ENCODE data around the gene UBE2R2. TPM values are rescaled to one million over a fixed set of nuclear protein-coding genes. Genes with fewer than 3 reads are reported as not detected.
"Not testable (repeated sequence)": the region's sequence is repeated elsewhere in the genome, so short reads cannot be mapped to it uniquely, and the experiment has no call there.

UBE2R2 gene
- total RNA-seq, 4 donors from 2014 or later: 32.5 to 47.3 (median 41.9) TPM

- Histone ChIP-seq H3K4me3 (no peak overlapping the region), H3K27ac (no peak overlapping the region), H3K36me3 (no peaks in the 10 kb centered on the region), H3K4me1 (no peaks in the 10 kb centered on the region), H3K9me3 (no peaks in the 10 kb centered on the region), H3K27me3 (no peaks in the 10 kb centered on the region)
- in situ Hi-C loops (cut with MboI; ENCODE audit: low sequenced_read_pairs in 4 of 4): no loop called here
- intact Hi-C loops (cut with DNase I; ENCODE audit: low total_unique reads): no loop called here
- no peak for ATAC-seq
- DNase-seq: no peak
- TF ChIP-seq, protein P1, sequence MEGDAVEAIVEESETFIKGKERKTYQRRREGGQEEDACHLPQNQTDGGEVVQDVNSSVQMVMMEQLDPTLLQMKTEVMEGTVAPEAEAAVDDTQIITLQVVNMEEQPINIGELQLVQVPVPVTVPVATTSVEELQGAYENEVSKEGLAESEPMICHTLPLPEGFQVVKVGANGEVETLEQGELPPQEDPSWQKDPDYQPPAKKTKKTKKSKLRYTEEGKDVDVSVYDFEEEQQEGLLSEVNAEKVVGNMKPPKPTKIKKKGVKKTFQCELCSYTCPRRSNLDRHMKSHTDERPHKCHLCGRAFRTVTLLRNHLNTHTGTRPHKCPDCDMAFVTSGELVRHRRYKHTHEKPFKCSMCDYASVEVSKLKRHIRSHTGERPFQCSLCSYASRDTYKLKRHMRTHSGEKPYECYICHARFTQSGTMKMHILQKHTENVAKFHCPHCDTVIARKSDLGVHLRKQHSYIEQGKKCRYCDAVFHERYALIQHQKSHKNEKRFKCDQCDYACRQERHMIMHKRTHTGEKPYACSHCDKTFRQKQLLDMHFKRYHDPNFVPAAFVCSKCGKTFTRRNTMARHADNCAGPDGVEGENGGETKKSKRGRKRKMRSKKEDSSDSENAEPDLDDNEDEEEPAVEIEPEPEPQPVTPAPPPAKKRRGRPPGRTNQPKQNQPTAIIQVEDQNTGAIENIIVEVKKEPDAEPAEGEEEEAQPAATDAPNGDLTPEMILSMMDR (IDR thresholded peaks at IDR 0.05 in 4 of 5, conservative IDR thresholded peaks at IDR 0.05 in 1 of 5): no peak
- no peak for TF ChIP-seq POLR2A (IDR thresholded peaks at IDR 0.05)
Measured at GRCh38 chr9:33794560-33794959, 22.4 kb upstream of the UBE2R2 start.

DNA sequence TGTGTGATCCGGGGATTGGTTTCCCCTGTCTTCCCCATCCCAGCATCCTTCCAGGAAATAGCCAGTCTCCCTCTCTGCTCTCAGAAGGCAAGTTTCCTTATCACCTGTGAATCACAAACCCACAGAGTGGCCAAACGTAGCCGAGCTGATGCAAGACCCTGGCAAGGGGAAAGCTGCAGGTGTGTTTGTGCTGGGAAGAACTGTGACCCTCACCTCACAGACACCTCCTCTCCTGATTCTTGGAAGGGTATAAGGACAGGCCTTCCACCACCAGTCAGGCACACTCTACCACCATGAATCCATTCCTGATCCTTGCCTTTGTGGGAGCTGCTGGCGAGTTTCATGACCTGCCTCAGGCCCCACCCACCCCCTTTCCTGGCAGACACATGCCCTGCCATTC is 21.7 kb upstream of the UBE2R2 start, which contains the start of gene PRSS3:
Gene PRSS3, plus strand, starts transcription at position 281 of the 400 bp plus-strand sequence. Its CDS starts 13 bp downstream, at position 294.
- Histone ChIP-seq H3K4me3 (no peak within 1 kb of the TSS), H3K9me3 (no peaks in the 10 kb centered on the region), H3K27me3 (no peaks in the 10 kb centered on the region), H3K4me1 (no peaks in the 10 kb centered on the region), H3K36me3 (no peaks in the 10 kb centered on the region), H3K27ac (no peak within 1 kb of the TSS)
- TF ChIP-seq, protein P1 (IDR thresholded peaks at IDR 0.05 in 4 of 5, conservative IDR thresholded peaks at IDR 0.05 in 1 of 5): no peak
- TF ChIP-seq POLR2A (IDR thresholded peaks at IDR 0.05): no peak
- intact Hi-C loops (cut with DNase I; ENCODE audit: low total_unique reads): no loop called here
- in situ Hi-C loops (cut with MboI; ENCODE audit: low sequenced_read_pairs in 4 of 4): no loop called here
- ATAC-seq (no peak), DNase-seq (no peak)

DNA sequence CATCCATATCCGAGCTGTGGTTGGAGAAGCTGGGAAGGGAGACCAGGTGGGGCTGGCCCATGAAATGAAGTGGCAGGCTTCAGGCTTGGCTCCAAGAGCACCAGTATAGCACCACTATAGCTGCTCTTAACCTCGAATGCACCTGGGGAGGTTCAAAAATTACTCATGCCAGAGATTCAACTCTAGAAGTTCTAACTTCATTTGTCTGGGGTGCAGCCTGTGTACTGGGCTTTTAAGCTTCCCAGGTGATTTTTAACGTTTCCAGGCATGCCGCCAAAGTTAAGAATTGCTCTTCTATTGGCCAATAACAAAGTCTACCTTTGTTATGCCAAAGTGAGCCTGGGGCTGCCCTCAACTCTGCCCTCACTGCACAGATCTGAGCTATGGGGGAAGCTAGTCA is 21.1 kb upstream of the UBE2R2 start:
- Histone ChIP-seq H3K27me3 (no peaks in the 10 kb centered on the region), H3K4me1 (no peaks in the 10 kb centered on the region), H3K4me3 (no peak overlapping the region), H3K27ac (no peak overlapping the region), H3K36me3 (no peaks in the 10 kb centered on the region), H3K9me3 (no peaks in the 10 kb centered on the region)
- TF ChIP-seq, protein P1 (IDR thresholded peaks at IDR 0.05 in 4 of 5, conservative IDR thresholded peaks at IDR 0.05 in 1 of 5): no peak
- no peak for TF ChIP-seq POLR2A (IDR thresholded peaks at IDR 0.05)
- intact Hi-C loops (cut with DNase I; ENCODE audit: low total_unique reads) (no loop called here), in situ Hi-C loops (cut with MboI; ENCODE audit: low sequenced_read_pairs in 4 of 4) (no loop called here)
- ATAC-seq (no peak), DNase-seq (no peak)

DNA sequence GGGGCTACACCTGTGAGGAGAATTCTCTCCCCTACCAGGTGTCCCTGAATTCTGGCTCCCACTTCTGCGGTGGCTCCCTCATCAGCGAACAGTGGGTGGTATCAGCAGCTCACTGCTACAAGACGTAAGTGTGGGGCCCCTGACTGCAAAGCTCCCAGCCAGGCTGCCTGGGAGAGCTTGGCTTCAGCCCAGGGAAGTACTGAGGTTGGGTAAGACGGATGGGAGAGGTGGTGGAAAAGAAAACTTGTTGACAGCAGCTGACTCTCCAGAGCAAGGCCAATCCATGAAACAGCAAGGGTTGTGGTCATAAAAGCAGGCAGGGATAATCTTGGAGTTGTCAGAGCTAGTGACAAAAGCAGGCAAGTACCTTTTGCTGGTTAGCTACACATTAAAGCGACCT is 20.3 kb upstream of the UBE2R2 start:
- H3K27me3 ChIP-seq; ATAC-seq; H3K27ac ChIP-seq; H3K36me3 ChIP-seq; H3K4me3 ChIP-seq; intact Hi-C loops (cut with DNase I; ENCODE audit: low total_unique reads); H3K4me1 ChIP-seq; DNase-seq; H3K9me3 ChIP-seq; in situ Hi-C loops (cut with MboI; ENCODE audit: low sequenced_read_pairs in 4 of 4): not testable (repeated sequence)

DNA sequence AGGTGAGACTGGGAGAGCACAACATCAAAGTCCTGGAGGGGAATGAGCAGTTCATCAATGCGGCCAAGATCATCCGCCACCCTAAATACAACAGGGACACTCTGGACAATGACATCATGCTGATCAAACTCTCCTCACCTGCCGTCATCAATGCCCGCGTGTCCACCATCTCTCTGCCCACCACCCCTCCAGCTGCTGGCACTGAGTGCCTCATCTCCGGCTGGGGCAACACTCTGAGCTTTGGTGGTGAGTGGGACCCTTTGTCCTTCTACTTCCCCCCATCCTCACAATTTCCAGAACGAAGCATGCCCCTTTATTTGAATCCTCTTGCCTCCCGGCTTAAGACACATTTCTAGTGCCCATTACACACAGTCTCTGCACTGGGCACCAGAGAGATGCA is 19.1 kb upstream of the UBE2R2 start:
- TF ChIP-seq, protein P1 (IDR thresholded peaks at IDR 0.05 in 4 of 5, conservative IDR thresholded peaks at IDR 0.05 in 1 of 5): no peak
- no peak for TF ChIP-seq POLR2A (IDR thresholded peaks at IDR 0.05)
- no peak overlapping the region for H3K27ac ChIP-seq
- no peaks in the 10 kb centered on the region for H3K36me3 ChIP-seq
- no peaks in the 10 kb centered on the region for H3K4me1 ChIP-seq
- H3K4me3 ChIP-seq: no peak overlapping the region
- DNase-seq (no peak), ATAC-seq (no peak)
- intact Hi-C loops (cut with DNase I; ENCODE audit: low total_unique reads) (no loop called here), in situ Hi-C loops (cut with MboI; ENCODE audit: low sequenced_read_pairs in 4 of 4) (no loop called here)
- H3K9me3 ChIP-seq: no peaks in the 10 kb centered on the region
- no peaks in the 10 kb centered on the region for H3K27me3 ChIP-seq
